GM12892 (cell line): ENCODE data around the gene PF4V1.

Experiments used
- POLR2A ChIP-seq: IDR thresholded peaks from 2 replicates; pipeline ENCODE4 v1.6.1; 2011; ENCODE audit warnings: low read depth, low read length, control low read depth
- POLR2AphosphoS5 ChIP-seq: IDR thresholded peaks from 2 replicates; pipeline ENCODE4 v1.6.1; 2011; ENCODE audit warnings: low read depth, low read length, control low read depth

DNA sequence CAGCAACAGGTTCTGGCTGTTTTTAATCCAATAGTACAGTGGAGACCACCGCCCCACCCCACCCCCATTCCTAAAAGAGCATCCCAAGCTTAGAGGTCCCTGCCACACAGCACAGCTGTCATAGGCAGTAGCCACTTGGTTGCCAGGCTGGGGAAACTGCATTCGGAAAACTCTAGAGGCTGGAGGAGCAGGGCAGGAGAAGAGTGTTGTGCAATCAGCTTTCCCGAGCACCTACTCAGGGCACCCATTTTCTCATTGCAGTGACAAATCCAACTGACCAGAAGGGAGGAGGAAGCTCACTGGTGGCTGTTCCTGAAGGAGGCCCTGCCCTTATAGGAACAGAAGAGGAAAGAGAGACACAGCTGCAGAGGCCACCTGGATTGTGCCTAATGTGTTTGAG lies 17.2 kb downstream of the PF4V1 start:
- no peak for TF ChIP-seq POLR2AphosphoS5
- no peak for TF ChIP-seq POLR2A
